Measurements from ENCODE around the gene PTPRF.

DNA sequence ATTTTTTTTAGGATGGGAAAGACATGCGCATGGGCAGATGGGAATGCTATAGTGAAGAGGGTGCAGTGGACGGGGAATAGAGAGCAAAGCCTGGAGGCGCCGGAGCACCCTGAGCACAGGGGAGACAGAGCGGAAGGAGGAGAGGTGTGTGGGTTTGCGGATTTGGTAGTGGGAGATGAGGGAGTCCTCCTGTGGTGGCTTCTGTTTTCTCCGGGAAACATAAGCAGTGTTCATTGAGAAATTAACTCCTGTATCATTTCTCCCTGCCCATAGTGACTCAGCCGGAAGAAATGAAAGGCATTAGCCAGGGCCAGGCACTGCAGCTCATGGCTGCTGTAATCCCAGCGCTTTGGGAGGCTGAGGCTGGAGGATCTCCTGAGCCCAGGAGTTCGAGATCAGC lies 4.7 kb upstream of the PTPRF start:
- no peak for TF ChIP-seq GATA2 (IDR thresholded peaks at IDR 0.05; ENCODE audit: low read depth, low read length)
- no peak for TF ChIP-seq GATA3 (IDR thresholded peaks at IDR 0.05; ENCODE audit: low read depth, low read length)

Measured in SH-SY5Y (cell line).